HG02884 (cell line): ENCODE data around the gene MGAT3.

Experiments used
- ATAC-seq: cut with Tn5 transposase; IDR thresholded peaks from one replicate; pipeline ENCODE4 v1.9.1; 2021; ENCODE audit warnings: mild to moderate bottlenecking, moderate library complexity; ENCODE audit not compliant: unreplicated experiment

MGAT3 gene

DNA sequence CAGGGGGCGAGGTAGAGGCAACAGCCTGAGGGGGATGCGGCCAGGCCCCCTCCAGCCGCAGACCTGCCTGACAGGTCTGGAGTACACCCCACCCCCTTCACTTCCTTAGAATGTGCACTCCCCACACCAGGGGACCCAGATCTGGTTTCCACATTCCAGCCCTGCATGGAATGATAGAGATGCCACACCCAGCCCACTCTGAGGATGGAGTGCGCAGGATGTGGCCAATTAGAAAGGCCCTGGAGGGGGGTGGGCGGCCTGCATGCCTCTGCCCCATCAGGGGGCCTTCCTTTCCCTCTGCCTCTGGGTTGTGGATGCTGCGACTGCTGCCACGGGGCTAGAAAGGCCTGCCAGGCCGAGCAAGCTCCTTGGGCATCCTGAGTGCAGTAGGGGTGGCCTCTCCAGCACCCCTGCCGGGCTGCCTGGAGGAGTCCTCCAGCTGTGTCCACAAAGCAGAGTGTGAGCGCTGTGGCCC, 28.2 kb upstream of the MGAT3 start:
- no peak for ATAC-seq

DNA sequence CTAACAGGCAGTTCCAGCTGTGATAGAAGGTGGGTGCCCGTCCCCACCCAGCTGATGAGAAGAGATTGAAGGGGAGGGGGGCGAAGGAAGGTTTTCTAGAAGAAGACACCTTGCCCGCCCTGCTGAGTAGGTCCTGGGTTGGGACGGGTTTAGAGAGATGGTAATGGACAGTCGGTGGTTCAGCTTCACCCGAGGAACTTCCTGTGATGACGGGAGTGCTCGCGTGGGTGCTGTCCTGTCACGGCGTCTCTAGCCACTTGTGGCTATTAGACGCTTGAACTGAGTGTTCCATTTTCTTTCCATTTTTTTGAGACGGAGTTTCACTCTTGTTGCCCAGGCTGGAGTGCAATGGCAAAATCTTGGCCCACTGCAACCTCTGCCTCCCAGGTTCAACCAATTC, 27.6 kb upstream of the MGAT3 start:
- ATAC-seq, result no peak

DNA sequence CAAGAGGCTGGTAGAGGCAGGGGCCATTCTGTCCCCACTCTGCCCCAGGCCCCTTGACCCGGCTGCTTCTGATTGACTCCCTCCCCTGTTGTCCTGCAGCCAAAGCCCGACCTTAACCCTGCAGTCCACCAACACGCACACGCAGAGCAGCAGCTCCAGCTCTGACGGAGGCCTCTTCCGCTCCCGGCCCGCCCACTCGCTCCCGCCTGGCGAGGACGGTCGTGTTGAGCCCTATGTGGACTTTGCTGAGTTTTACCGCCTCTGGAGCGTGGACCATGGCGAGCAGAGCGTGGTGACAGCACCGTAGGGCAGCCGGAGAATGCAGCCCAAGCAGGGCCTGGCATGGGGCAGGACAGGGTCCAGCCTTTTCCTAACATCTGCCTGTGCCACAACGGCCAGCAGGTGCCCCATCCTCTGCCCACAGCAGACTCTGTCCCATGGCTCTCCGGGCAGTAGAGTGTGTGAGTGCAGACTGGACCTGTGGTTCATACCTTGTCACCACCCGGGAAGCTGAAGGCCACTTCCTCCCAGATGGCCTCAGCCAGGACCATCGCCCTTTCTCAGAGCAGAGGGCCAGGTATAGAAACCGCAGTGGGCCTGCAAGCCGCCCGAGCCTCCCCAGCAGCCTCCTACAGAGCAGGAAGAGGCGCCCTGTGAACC, 26.8 kb upstream of the MGAT3 start:
- ATAC-seq, result no peak

DNA sequence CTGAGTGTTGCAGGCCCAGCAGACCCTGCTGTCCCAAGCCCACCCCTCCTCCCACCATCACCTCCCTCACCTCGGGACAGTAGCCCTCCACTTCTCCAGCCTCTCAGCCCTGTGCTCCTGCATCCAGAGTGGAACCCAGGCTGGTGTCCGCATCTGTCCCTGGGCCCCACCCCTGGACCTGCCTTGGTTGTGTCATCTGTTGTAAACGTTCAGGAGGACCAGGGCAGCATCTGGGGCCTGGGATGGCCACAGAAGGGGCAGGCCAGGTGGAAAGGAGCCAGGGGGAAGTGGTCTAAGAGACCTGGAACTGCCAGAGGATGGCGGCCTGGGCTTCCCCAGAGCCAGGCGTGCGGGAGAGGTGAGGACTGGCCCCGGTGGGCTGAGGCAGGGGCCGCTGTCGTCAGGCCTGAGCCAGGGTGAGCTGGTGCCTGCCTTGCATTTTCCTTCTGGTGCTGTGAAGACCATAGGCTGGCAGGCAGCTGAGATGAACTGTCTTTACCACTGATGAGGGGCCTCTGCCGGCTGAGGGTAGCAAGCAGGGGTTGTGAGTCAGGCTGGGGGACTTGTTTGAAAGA, 26.1 kb upstream of the MGAT3 start:
- ATAC-seq, result no peak

DNA sequence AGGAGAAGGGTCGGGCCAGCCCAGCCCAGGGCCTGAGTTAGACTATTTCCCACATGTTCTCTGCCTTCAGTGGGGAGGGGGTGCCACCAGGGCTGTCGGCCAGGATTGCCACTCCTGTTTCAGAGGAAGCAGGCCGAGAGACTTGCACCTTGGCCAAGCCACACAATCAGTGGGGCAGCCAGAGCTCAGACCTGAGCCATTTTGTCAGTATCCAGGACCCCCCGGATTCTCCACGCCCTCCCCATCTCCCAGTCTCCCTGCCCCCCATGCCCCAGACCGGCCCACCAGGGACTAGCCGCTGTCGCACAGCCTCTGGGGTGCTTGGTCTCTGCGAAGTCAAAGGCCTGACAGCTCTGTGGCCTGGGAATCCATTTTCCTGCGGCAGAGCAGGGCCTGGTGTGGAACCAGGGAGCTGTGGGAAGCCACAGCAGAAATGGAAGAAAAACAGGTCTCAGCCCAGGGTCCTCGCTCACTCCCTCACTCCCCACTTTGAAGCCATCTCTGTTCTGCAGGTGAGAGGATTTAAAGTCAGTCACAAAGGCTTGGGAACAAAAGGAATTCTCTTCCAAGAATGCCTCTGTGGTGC, 25.5 kb upstream of the MGAT3 start:
- no peak for ATAC-seq

DNA sequence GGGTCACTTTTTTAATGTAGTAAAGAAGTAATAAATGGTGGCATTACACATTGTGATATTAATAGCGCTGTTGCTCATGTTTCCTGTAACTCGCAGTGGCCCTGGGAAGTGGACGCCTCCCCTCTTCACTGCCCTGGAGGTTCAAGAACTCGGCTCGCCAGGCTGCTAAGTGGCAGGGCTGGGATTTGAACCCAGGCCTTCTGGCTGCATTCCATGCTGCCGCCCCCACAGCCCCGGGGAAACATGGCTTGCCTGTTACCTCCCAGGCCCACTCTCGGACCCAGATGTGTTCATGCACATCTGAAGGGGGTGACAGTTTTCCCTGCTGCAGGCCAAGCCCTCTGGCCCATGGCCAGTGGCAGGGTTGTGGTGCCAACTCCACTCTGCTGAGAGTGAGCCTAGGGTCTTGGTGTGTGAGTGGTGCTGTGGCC, 25.0 kb upstream of the MGAT3 start:
- ATAC-seq, result no peak

DNA sequence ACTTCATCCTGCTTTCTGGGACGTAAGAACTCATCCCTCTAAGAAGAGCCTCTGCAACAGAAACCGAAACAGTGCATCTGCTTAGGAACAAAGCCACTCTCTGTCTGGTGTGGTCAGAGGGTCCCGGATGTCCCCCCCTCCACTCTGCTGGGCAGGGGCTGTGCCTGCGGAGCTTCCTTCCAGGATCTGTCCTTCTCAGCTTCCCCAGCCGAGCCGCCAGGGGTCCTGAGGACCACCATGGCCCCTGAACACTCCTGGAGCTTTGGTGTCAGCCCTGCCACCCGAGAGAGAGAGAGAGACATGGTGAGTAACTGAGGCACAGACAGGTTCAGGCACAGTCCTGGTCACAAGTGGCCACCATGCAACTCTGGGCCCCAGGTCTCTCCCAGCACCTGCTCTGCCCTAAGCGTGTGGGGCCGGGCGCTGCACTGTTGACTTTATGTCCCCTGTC, 24.4 kb upstream of the MGAT3 start:
- ATAC-seq, result no peak

DNA sequence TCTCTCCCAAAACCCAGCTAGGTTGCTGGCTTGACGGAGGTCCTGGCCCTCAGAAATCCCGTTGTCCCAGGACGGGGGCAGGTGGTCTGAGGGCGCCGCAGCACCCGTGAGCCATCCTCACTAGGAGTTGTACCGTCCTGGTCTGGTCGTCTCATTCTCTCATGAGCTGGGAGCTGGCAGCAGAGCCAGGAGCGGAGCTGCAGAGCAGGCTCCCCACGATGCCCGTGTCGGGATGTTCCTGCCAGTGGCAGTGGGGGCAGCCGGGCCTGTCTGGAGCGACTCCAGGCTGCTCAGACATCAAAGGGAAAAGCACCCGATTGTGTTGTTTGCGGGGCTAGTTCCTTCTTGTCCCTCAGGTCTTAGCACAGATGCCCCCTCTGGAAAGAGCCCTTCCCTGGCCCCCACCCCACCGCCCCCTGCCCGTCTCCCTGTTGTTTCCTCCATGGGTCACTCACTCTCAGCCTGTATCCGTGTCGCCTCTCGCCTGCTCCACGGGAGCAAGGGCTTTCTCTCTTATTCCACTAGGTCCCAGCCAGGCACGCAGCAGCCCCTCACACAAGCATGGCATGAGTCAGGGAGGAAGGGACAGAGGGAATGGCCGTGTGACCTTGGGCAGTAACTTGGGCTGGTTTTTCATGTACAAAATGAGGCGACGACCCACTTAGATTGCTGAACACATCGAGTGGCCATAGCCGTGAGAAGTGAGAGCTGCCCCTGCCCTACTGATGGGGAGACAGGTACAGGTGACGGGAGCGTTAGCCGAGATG, 23.2 kb upstream of the MGAT3 start:
- ATAC-seq, result no peak

DNA sequence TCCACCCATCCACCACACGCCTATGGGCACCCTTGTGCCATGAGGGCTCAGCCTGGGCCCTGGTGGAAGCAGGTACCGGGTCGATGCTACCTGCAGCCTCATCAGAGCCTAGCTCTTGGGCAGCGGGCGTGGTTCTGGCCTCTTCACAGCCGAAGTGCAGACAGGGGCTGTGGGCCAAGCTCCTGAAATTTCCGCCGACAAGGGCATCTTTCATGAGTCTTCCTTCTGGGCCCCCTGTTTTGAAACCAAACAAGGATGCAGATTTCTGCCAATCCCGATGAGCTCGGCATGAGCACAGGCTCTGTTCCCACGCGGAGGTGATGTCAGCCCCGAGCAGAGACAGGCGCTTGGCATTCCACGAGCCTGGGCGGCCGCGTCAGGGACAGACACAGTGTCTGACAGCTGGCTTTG, 22.6 kb upstream of the MGAT3 start:
- no peak for ATAC-seq

DNA sequence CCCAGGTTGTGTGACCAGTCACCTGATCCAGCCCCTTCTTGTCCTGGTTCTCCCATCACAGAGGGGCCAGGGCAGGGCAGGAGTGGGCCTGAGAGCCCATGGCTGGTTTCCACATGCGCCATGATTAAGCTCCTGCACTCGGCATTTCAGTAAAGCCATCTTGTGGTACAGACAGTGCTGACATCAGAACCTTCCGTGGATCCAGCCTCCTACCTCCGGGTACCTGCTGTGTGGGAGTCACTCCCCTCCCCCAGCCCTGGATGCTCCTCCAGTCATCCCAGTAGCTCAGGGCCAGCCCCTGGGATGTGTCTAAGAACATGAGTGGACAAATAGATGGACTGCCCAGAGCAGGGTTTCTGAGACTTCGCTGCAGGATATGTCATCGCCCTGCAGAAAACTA, 22.1 kb upstream of the MGAT3 start:
- ATAC-seq, result no peak

DNA sequence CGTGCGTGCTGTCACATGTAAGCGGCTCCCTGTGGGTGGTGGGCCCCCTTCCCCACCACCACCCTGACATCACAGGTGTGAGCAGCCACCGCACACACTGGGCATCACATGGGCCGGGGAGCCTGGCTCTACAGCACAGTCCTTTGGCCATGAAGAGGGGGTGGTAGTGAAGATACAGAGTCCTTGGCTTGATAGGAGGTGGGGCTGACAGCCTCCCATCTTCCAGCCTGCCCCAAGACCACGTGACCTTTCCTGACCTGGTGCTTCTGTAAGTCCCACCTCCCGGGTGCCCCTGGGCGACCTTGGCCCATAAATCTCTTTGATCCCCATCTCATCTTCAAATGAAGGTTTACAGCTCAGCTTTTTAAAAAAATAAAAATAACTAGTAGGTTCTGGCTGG, 21.2 kb upstream of the MGAT3 start:
- ATAC-seq, result no peak

DNA sequence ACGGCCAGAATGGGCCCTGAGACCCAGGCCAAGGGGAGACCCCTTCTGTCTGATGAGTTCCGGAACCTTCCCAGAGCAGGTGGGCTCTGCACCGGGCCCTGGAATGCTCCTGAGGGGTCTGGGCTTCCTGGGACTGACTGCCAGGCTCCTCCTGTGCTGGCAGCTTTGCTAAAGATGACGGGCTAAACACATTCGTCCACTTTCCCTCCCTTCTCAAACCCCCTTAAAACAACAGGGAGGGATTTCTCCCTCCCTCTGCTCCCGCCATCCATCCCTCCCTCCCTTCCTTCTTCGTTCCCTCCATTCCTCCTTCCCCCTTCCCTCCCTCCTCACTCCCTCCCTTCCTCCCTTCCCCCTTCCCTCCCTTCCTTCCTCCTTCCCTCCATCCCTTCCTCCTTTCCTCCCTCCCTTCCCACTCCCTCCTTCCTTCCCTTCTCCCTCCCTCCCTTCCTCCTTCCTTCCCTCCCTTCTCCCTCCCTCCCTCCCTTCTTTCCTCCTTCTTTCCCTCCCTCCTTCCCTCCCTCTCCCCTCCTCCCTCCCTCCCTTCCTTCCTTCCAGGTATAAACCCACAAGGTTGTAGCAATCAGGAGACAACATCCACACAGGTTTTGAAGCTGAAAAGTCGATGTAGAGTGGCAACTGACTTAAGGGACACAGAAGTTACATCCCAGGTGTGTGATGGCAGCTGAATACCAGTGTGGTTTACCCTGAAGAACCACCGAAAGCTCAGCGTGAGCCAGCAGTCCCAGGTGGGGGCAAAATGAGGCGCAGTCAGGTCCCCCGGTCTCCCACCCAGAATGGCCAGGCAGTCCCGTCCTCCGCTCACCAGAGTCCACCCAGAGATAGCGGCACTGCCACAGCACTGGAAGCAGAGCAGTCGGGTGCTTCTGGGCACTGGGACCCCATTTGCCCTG, 18.8 kb upstream of the MGAT3 start:
- no peak for ATAC-seq

DNA sequence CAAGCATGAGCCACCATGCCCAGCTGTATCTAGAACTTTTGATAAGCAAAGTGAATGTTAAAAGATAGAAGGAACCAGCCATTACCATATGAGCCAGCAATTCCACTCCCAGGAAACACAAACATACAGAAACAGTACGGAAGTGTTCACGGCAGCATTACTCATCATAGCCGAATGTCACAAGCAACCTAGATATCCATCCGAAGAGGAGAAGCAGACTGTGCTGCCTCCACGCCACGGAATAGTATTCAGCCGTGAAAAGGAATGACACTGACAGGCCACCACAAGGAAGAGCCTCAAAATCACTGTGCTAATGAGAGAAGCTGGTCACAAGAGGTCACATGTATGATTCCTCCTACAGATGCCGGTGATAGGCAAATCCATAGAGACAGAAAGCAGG, 17.6 kb upstream of the MGAT3 start:
- no peak for ATAC-seq

DNA sequence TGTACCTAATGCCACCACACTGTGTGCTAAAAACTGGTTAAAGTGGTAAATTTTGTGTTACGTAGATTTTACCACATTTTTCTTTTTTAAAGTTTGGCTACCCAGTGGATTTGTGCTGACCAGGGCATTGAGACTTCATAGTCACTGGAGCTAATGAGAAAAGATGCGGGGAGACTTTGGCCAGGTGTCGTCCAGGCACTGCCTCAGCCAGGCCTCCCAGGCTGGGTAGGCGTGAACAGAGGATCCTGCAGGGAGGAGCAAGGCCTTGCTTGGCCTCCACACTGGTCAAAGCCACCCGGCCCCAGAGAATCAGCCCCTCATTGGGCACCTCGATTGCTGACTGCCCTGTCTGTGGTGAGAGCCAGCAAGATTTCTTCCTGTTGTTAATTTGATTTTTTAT, 13.4 kb upstream of the MGAT3 start:
- no peak for ATAC-seq

DNA sequence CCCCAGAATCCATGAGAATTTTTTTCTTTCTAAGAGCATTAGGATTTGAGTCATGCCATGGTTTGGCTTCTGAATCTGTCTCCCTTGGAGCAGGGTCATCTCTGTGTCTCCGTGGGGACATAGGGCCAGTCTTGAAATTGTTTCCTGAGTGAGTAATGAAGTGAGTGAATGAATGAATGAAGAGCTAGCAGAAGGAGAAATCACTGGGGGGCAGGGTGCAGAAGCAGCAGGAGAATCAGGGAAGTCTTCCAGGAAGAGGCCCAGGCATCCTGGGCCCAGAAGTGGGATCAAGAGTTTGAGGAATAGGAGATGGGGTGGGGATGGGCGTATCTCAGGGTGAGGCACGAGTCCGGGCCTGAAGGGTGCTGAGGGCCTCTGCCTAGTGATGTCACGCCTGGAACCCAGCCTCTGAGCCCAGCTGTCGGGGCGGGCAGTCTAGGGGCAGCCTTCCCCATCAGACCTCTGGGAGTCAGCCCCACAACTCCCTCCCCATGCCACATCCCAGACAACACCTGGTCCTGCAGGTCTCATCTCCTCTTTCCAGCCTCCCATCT, 12.5 kb upstream of the MGAT3 start:
- no peak for ATAC-seq

DNA sequence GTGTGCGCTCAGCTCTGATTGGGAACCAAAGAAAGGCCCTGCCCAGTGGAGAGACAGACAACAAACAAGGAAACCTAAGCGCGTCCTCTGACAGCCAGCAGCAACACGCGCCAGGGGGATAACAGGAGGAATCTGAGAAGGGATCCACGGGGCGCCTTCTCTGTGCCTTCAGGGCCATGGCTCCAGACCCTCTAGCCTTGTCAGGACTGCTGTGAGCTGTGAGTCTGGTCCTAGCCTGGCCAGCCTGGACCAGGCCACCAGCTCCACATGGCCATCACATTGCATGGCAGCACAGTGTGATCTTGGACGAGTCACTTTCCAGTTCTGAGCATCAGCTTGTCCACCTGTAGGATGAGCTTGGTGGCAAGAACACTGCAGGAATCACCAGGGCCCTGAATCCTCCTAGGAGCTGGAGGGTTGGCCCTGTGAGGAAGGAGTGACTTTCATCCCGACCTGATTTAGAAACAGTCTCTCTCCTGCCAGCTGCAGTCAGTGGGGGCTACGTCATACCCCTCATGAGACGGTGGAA, 11.8 kb upstream of the MGAT3 start:
- no peak for ATAC-seq

DNA sequence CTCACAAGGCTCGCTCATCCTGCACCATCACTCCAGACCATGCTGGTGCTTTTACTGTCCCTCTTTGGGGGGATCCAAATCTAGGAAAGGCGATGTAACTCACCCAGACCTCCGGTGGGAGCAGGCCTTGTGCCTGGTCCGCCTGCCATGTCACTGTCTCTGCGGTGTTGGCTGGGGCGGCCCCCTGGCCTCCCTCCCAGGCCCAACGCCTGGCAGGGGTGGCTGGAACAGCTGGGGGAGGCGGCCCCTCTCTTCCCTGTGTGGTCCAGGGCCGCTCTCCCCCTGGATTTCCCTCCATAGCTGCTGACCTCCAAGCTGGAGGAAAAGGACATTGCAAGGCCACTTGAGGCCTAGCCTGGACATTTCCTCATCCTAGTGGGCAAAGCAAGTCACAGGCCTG, 11.1 kb upstream of the MGAT3 start:
- no peak for ATAC-seq

DNA sequence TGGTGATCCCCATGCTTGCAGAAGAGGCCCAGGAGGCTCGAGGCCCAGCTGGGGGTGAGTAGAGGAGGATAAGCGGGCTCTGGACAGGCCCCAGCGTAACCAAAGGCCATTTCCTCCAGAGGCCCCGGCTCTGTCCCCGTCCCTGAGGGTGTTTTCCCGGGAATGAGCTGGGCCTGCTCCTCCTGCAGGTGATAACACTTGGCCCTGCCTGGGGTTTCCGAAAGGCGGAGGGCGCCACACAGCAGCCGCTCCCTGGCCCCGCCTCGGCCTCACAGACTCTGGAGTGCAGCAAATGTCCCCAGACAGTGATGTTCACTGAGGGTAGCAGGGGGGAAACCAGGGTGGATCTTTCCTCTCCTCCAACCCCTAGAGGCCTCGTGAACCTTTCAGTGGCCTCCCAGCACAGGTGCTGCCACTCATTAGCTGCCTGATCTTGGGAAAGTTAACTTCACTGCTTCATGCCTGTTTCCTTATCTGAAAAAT, 10.5 kb upstream of the MGAT3 start:
- peak; percentile 13 for ATAC-seq

DNA sequence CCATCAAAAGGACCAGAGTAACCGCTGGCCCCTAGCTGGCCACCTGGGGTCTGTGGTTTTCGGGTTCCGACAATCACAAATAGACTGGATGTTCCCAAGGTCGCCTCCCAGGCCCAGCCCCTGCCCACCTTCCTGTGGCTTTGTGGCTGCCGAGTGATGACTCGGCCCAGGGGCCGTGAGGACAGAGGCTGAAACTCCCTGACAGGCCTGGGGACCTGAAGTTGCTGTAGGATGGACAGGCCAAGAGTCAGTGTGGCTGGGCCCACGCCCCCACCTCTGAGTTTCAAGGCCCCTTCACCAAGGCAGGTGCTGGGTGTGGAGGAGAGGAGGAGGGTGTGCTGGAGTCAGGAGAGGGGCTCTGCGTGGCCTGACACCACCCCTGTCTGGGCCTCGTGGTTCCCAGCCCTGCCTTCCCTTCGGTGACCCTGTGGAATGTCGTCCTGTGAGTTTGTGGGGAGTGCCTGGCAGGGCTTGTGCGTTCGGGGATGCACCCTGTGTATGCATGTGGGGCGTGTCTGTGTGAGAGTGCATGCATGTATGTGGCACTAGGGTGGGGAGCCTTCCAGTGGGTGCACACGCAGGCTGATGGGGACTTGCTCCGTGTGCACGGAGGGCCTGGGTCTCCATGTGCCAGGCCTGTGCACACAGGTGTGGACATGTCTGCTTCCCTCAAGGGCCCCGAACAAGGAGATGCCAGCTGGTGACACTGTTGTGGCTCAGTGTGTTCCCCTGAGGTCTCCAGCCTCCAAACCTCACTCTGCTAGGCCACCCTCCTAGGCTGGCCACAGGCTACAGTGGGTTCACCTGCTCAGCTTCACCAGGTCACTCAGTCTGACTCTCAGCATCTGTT, 8.4 kb upstream of the MGAT3 start:
- ATAC-seq, result no peak
